Left kidney (tissue), 2 donors: ENCODE results near the gene SCGB3A2. TPM values are rescaled to one million over a fixed set of nuclear protein-coding genes. Genes with fewer than 3 reads are reported as not detected.
"Not testable (repeated sequence)": the region's sequence is repeated elsewhere in the genome, so short reads cannot be mapped to it uniquely, and the experiment has no call there.

Experiments used
- DNase-seq: peaks from one replicate; pipeline ENCODE4 v3.0.0-alpha.2; 2013
- polyA plus RNA-seq: library from polyadenylated mRNA; unstranded; fragments of 120-200 nt; gene quantifications from one replicate; pipeline ENCODE4 v1.2.1, GENCODE V29; 2013; ENCODE audit not compliant: insufficient read length

Gene SCGB3A2
- polyA plus RNA-seq, 1 donor, result 0.73 TPM

DNA sequence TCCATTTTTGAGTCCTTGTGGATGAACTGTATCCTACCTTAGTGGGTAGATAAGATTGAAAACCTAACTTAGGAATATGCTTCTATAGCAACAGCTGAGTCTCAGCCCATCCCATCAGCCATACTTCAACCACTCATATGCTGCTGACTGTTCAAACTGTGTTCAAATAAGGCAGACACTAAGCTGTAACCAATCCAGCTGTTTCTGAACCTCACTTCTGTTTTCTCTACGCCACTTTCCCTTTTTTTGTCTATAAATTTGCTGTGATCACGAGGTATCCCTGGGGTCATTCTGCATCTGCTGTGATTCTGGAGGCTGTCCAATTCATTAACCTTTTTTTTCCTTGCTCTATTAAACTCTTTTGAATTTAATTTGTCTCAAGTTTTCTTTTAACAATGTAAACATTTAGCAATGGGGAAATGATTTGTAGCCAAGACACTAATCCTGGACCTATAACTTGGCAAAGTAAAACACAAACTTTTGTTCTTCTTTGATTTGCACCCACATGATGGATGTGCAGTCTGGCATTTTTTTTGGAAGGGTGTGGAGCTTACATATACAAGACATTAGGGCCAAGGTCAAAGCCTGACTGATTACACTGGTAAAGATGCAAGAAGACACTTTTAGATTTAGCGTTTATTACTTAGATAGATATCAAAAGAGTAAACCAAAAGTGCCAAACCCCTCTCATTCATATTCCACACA, 14.9 kb upstream of the SCGB3A2 start:
- DNase-seq, result no peak

GRCh38 chr5:147869112-147869511, 9.4 kb upstream of the SCGB3A2 start:
- no peak for DNase-seq

DNA sequence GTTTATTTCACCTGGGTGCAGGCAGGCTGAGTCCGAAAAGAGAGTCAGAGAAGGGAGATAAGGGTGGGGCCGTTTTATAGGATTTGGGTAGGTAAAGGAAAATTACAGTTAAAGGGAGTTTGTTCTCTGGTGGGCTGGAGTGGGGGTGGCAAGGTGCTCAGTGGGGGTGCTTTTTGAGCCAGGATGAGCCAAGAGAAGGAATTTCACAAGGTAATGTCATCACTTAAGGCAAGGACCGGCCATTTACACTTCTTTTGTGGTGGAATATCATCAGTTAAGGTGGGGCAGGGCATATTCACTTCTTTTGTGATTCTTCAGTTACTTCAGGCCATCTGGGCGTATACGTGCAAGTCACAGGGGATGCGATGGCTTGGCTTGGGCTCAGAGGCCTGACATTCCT, 8.6 kb upstream of the SCGB3A2 start:
- not testable (repeated sequence) for DNase-seq

DNA sequence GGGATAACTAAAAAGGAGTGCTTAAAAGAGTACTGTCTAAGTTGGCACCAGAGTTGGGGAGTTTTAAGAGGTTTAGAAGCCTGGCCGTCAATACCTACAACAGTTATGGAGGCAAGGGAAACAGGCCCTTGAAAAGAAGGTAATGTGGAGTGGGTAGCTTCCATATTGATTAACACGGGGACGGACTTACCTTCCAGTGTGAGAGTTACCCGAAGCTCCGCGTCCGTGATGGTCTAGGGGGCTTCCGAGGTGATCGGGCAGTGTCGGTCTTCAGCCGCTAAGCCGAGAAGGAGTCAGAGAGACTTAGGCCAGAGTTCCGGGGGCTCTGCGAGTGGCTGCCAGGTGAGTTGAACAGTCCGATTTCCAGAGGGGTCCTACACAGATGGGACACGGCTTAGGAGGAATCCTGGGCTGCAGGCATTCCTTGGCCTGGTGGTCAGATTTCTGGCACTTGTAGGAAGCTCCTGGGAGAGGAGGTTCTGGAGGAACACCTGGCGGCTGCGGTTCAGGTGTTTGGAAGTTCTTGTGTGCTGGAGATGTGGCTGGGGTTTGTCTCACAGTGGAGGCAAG, 6.4 kb upstream of the SCGB3A2 start:
- not testable (repeated sequence) for DNase-seq

DNA sequence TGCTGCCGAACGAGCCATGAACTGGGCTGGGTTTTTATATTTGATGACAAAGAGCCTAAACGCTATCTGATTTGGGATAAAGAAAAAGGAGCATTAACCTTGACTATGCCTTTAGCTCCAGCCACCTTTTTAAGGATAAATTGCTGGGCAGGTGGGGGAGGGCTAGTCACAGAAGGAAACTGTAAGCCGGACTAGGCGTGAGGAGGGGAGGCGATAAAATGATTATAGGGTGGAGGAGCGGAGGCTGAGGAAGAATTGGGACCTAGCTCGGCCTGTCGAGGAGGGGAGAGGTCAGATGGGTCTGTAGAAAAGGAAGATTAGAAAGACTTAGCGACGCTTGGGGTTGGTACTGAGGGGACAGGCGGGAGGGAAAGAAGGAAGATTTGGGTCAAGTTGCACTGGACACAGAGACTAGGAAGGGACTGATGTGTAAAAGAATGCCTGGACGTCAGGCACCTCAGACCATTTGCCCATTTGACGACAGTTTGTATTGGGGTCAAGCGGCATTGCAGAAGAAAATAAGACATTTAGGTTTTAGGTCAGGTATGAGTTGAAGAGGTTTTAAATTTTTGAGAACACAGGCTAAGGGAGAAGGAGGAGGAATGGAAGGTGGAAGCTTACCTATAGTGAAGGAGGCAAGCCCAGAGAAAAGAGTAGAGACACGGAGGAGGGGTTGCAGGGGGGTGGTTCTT, 5.6 kb upstream of the SCGB3A2 start:
- not testable (repeated sequence) for DNase-seq

DNA sequence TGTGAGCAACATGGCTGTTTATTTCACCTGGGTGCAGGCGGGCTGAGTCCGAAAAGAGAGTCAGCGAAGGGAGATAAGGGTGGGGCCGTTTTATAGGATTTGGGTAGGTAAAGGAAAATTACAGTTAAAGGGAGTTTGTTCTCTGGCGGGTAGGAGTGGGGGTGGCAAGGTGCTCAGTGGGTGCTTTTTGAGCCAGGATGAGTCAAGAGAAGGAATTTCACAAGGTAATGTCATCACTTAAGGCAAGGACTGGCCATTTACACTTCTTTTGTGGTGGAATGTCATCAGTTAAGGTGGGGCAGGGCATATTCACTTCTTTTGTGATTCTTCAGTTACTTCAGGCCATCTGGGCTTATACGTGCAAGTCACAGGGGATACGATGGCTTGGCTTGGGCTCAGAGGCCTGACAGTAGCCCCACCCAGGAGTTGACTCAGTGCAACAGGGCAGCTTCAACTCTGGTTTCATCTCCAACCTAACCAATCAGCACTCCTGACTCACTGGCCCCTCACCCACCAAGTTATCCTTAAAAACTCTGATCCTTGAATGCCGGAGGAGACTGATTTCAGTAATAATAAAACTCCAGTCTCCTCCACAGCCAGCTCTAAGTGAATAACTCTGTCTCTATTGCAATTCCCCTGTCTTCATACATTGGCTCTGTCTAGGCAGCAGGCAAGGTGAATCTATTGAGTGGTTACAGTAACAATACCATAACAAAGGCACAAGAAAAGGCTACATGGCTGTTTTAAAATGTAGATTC, 4.2 kb upstream of the SCGB3A2 start:
- not testable (repeated sequence) for DNase-seq

DNA sequence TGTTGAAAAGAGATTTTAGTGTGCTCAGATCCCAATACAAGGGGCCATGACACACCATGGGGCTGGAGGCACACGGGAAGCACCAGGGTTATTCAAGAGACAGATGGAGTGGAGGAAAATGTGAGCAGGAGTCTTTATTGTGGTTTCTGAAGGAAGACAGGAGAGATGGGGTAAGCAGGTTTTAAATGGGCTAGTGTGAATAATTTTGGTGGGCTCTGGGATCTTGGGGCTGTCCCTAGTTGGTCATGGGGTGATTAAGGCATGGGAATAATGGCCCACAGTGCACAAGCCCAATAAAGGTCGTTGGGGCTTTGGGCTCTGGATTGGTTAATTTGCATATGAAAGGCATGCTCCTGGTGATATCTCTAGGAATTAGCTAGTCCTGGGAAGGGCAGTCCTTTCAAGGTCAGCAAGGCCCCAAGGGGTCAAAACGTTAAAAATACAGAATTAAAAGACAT, 3.6 kb upstream of the SCGB3A2 start:
- DNase-seq, result no peak

- DNase-seq, result no peak
Measured at GRCh38 chr5:147876141-147876540, 2.4 kb upstream of the SCGB3A2 start.

GRCh38 chr5:147876626-147877025, 1.9 kb upstream of the SCGB3A2 start:
- DNase-seq, result no peak

- no peak for DNase-seq
Measured at GRCh38 chr5:147879784-147880183, 1.3 kb downstream of the SCGB3A2 start.

GRCh38 chr5:147880487-147880886, 2.0 kb downstream of the SCGB3A2 start:
- no peak for DNase-seq

GRCh38 chr5:147882586-147883313, 4.2 kb downstream of the SCGB3A2 start:
- DNase-seq, result no peak

GRCh38 chr5:147887026-147887627, 8.6 kb downstream of the SCGB3A2 start:
- no peak for DNase-seq

DNA sequence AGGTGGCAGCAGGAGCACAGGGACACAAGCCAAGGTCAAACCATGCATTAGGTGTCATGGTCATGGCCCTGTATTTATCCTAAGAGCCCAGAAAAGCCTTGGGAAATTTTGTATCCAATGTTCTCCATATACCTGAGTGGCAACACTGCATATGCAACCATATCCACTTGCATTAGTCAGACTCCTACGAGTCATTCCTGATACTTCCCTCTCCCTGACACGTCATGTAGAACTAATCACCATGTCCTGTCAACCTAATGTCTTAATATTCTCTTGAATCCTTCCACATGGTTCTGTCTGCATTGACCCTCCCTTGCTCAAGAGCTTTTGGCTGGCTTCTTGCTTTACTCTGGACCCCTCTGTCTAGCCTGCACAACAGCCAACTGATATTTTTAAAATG, 9.4 kb downstream of the SCGB3A2 start:
- DNase-seq, result no peak

GRCh38 chr5:147892696-147893296, 14.3 kb downstream of the SCGB3A2 start:
- no peak for DNase-seq

DNA sequence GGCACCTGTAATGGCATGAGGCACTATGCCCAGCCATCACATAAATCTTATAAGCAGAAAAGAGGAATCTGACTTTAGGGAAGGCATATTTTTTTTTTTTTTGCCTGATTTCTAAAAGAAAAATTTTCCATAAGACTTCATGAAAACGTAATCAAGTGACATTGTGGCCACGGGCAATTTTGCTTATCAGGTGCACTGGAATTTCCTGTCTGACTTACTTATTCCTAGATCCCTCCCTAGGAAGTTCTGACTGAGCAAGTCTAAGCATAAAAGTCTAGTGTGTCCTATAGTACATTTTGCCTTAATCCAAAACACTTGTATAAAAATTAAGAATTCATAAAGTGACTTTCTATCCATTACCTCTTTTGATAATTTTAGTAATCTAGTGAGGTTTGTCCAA, 15.3 kb downstream of the SCGB3A2 start:
- no peak for DNase-seq

DNA sequence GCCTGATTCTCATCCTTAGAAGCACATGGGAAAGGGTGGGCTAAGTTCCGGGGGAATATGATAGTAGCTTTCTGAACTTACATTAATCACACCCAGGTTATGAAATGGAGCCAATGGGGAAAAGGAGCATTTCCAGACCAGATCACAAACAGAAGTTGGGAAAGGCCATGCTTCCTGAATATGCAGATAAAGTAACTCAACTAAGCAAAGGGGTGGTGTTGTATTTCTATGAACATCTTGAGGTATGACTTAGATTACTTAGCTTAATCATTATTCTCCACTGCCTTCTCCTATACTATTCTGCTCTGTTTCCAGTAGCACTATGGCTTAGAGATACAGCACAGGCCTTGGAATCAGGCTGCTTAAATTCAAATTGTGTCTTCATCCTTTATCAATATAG, 17.4 kb downstream of the SCGB3A2 start:
- no peak for DNase-seq

GRCh38 chr5:147898875-147899401, 20.4 kb downstream of the SCGB3A2 start:
- DNase-seq, result no peak

DNA sequence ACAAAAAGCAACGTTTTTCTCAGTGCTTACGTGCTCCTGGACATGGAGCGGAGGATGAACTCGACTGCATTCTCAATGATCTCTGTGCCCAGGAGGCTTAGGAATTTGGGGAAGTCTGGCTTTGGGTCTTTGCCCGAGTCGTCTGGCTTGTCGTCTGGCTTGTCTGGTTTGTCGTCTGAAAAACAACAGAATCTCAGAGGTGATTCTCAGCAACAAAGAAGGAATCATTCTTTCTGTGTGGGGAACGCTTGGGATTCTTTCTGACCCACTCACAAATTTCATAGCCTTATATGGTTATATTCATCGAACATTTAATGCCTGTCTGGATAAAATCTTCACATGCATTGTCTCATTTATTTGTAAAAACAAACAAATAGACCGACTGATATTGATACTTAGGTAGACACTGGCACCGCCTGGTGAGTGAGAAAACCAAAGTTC, 23.1 kb downstream of the SCGB3A2 start:
- DNase-seq, result no peak

DNA sequence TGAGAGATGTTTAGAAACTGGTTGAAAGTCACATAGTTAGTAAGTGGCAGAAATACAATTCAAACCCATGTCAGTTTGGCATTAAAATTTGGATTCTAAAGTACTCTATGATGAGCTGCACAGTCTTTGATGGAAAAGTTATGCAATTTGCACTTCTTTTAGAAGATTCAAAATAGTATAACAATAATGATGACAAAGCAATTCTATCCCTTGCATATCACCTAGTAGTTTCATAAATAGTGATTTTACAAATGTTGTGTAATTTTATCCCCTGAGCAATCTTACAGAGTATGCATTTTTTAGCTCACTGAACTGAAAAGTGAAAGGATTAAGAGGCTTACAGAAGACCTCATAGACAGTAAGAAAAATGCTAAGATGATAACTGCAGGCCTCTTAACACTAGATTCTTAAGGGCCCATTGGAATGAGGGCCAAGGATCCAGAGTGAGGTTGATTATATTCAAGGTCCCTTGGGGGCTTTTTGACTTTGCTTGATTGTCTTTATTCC, 24.2 kb downstream of the SCGB3A2 start:
- no peak for DNase-seq

DNA sequence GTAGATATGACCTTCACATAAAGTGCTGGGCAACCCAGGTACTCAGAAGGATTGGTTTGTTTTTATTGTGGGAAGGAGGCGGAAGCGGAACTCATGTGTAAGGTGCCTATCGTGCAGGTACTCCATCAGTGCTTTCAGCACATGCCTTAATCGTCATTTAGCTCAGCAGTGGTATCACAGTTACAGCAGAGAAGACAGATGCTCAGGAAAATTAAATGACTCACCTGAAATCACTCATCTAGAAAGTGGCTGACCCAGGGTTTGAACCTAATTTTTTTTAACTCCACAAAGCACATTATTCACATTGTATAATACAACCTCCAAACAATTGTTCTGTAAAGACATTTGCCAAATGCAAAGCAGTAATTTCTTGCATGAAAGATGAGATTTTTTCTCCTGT, 25.6 kb downstream of the SCGB3A2 start:
- no peak for DNase-seq
